SK-N-MC (cell line): ENCODE data around the gene ZC3H7B.

Source experiments
- DNase-seq: peaks from one replicate; pipeline ENCODE4 v3.0.0-alpha.2; 2011; ENCODE audit warnings: low read depth, low spot score
- H3K27ac ChIP-seq: fragments of 200-600 bp; sonication (generic); 2 replicates; pipeline ENCODE4 v1.5.1; 2016; ENCODE audit warnings: mixed run types
- H3K36me3 ChIP-seq: fragments of 200-600 bp; sonication (generic); 2 replicates; pipeline ENCODE4 v1.6.1; 2017; ENCODE audit warnings: antibody characterized with exemption, low read length, mixed read lengths; ENCODE audit not compliant: insufficient read depth
- H3K4me3 ChIP-seq: fragments of 200-600 bp; sonication (generic); 2 replicates; pipeline ENCODE4 v1.5.1; 2016
- H3K9ac ChIP-seq: fragments of 200-600 bp; sonication (generic); 2 replicates; pipeline ENCODE4 v1.8.0; 2017; ENCODE audit warnings: mixed run types, mixed read lengths; ENCODE audit not compliant: insufficient read length
- H3K9me3 ChIP-seq: fragments of 200-600 bp; sonication (generic); 2 replicates; pipeline ENCODE4 v1.6.1; 2017; ENCODE audit warnings: low read depth, mild to moderate bottlenecking, antibody characterized with exemption, low read length, moderate library complexity, mixed read lengths
- EZH2 ChIP-seq: fragments of 200-600 bp; sonication (generic); IDR thresholded peaks from one replicate; pipeline ENCODE4 v1.6.1; 2017; ENCODE audit warnings: antibody characterized with exemption
- FOXP2 ChIP-seq: optimal IDR thresholded peaks from 2 replicates; pipeline ENCODE3; 2011; ENCODE audit warnings: mild to moderate bottlenecking, moderate library complexity; ENCODE audit not compliant: insufficient read depth; ENCODE audit errors: extremely low read length, control extremely low read depth
- POLR2AphosphoS5 ChIP-seq: IDR thresholded peaks from 2 replicates; pipeline ENCODE4 v1.6.1; 2012; ENCODE audit warnings: mild to moderate bottlenecking, low read depth, low read length, borderline replicate concordance

Gene ZC3H7B

GRCh38 chr22:41353862-41354575 lies 52.7 kb downstream of the ZC3H7B start:
- H3K27ac ChIP-seq, result no peak overlapping the region
- peaks cover 37% of the 10 kb centered on the region; the same call in 1 of the 2 replicates for H3K36me3 ChIP-seq
- TF ChIP-seq FOXP2 (no peak), EZH2 (no peak), POLR2AphosphoS5 (no peak)
- H3K9me3 ChIP-seq, result no peaks in the 10 kb centered on the region
- H3K4me3 ChIP-seq, result no peak overlapping the region
- H3K9ac ChIP-seq, result no peak overlapping the region
- no peak for DNase-seq

- peaks cover 35% of the 10 kb centered on the region; the same call in 1 of the 2 replicates for H3K36me3 ChIP-seq
- no peak overlapping the region for H3K9ac ChIP-seq
- H3K9me3 ChIP-seq, result no peaks in the 10 kb centered on the region
- no peak overlapping the region for H3K4me3 ChIP-seq
- no peak for TF ChIP-seq POLR2AphosphoS5
- no peak for TF ChIP-seq EZH2
- no peak for TF ChIP-seq FOXP2
- H3K27ac ChIP-seq, result no peak overlapping the region
- DNase-seq, result no peak
These were observed 53.7 kb downstream of the ZC3H7B start for GRCh38 chr22:41354979-41355378.

- TF ChIP-seq EZH2, result no peak
- no peak for TF ChIP-seq FOXP2
- TF ChIP-seq POLR2AphosphoS5, result no peak
- Histone ChIP-seq H3K4me3 (no peak overlapping the region), H3K9ac (no peak overlapping the region), H3K9me3 (no peaks in the 10 kb centered on the region), H3K36me3 (peaks cover 26% of the 10 kb centered on the region; the same call in 1 of the 2 replicates), H3K27ac (no peak overlapping the region)
- no peak for DNase-seq
These were observed 54.6 kb downstream of the ZC3H7B start for GRCh38 chr22:41355895-41356294.

- DNase-seq, result no peak
- Histone ChIP-seq H3K36me3 (peaks cover 21% of the 10 kb centered on the region; the same call in 1 of the 2 replicates), H3K9ac (no peak overlapping the region), H3K4me3 (no peak overlapping the region), H3K9me3 (no peaks in the 10 kb centered on the region), H3K27ac (no peak overlapping the region)
- TF ChIP-seq EZH2 (no peak), POLR2AphosphoS5 (no peak), FOXP2 (no peak)
These were observed 55.2 kb downstream of the ZC3H7B start for GRCh38 chr22:41356430-41357028.

DNA sequence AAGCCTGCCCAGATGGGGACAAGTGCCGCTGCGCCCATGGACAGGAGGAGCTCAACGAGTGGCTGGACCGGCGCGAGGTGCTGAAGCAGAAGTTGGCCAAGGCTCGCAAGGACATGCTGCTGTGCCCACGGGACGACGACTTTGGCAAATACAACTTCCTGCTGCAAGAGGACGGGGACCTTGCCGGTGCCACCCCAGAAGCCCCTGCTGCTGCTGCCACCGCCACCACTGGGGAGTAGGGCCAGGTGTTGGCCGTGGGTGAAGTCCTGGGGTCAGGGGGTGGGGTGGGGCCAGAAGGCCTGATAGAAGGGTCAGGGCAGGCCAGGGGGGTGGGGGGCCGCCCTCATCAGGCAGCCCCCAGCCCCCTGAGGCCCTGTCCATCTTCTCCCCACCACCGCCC lies 55.9 kb downstream of the ZC3H7B start:
- H3K27ac ChIP-seq, result no peak overlapping the region

GRCh38 chr22:41358927-41359326 lies 57.6 kb downstream of the ZC3H7B start:
- Histone ChIP-seq H3K9me3 (no peaks in the 10 kb centered on the region), H3K4me3 (no peak overlapping the region), H3K9ac (no peak overlapping the region), H3K27ac (no peak overlapping the region), H3K36me3 (peaks cover 16% of the 10 kb centered on the region; the same call in 1 of the 2 replicates)
- DNase-seq, result no peak
- TF ChIP-seq FOXP2 (no peak), POLR2AphosphoS5 (no peak), EZH2 (no peak)

More for the DNA sequence above, 55.9 kb downstream of the ZC3H7B start:
- peaks cover 18% of the 10 kb centered on the region; the same call in 1 of the 2 replicates for H3K36me3 ChIP-seq
- TF ChIP-seq FOXP2, result no peak
- no peak overlapping the region for H3K9ac ChIP-seq
- no peak for DNase-seq
- H3K4me3 ChIP-seq, result no peak overlapping the region
- H3K9me3 ChIP-seq, result no peaks in the 10 kb centered on the region

GRCh38 chr22:41359376-41359775 lies 58.1 kb downstream of the ZC3H7B start:
- TF ChIP-seq POLR2AphosphoS5 (no peak), EZH2 (no peak), FOXP2 (no peak)
- Histone ChIP-seq H3K4me3 (no peak overlapping the region), H3K36me3 (peaks cover 12% of the 10 kb centered on the region; the same call in 1 of the 2 replicates), H3K9me3 (no peaks in the 10 kb centered on the region), H3K27ac (no peak overlapping the region), H3K9ac (no peak overlapping the region)
- no peak for DNase-seq

- TF ChIP-seq FOXP2, result no peak
- no peak for TF ChIP-seq EZH2
- no peak for TF ChIP-seq POLR2AphosphoS5
- peaks cover 12% of the 10 kb centered on the region; the same call in 1 of the 2 replicates for H3K36me3 ChIP-seq
- DNase-seq, result no peak
- no peak overlapping the region for H3K27ac ChIP-seq
- no peak overlapping the region for H3K9ac ChIP-seq
- H3K9me3 ChIP-seq, result no peaks in the 10 kb centered on the region
- H3K4me3 ChIP-seq, result no peak overlapping the region
These were observed 58.8 kb downstream of the ZC3H7B start for GRCh38 chr22:41360126-41360525.
